GM18858 (cell line): ENCODE data around the gene OR56A3.
"Not testable (repeated sequence)": the region's sequence is repeated elsewhere in the genome, so short reads cannot be mapped to it uniquely, and the experiment has no call there.

ENCODE experiments used
- ATAC-seq: cut with Tn5 transposase; IDR thresholded peaks from one replicate; pipeline ENCODE4 v1.9.1; 2021; ENCODE audit not compliant: unreplicated experiment

The OR56A3 gene

GRCh38 chr11:5941951-5942350, at the start of gene OR56A3:
OR56A3 (plus strand) TSS chr11:5942251; CDS start chr11:5947347, 5,096 bp downstream.
- ATAC-seq = no peak

GRCh38 chr11:5892908-5893307, 49.1 kb upstream of the OR56A3 start, which contains the start of gene OR52E5:
OR52E5 (plus strand) TSS chr11:5893208; CDS start chr11:5900777, 7,569 bp downstream.
- no peak for ATAC-seq

- ATAC-seq = no peak
Measured at GRCh38 chr11:5899534-5899933, 42.5 kb upstream of the OR56A3 start.

GRCh38 chr11:5910540-5910939, 31.5 kb upstream of the OR56A3 start:
- no peak for ATAC-seq

GRCh38 chr11:5922749-5923426, 19.2 kb upstream of the OR56A3 start:
- no peak for ATAC-seq

- no peak for ATAC-seq
Measured at GRCh38 chr11:5923427-5923776, 18.6 kb upstream of the OR56A3 start.

- no peak for ATAC-seq
Measured at GRCh38 chr11:5923794-5924193, 18.3 kb upstream of the OR56A3 start.

- ATAC-seq = no peak
Measured at GRCh38 chr11:5928271-5928670, 13.8 kb upstream of the OR56A3 start.

- no peak for ATAC-seq
Measured at GRCh38 chr11:5928811-5929210, 13.2 kb upstream of the OR56A3 start.

- no peak for ATAC-seq
Measured at GRCh38 chr11:5929571-5930368, 12.3 kb upstream of the OR56A3 start.

GRCh38 chr11:5930614-5931013, 11.4 kb upstream of the OR56A3 start:
- no peak for ATAC-seq

- ATAC-seq = no peak
Measured at GRCh38 chr11:5931061-5931460, 11.0 kb upstream of the OR56A3 start.

GRCh38 chr11:5932671-5933070, 9.4 kb upstream of the OR56A3 start:
- ATAC-seq = no peak

GRCh38 chr11:5933116-5933515, 8.9 kb upstream of the OR56A3 start:
- ATAC-seq = no peak

GRCh38 chr11:5937868-5938602, 4.0 kb upstream of the OR56A3 start:
- no peak for ATAC-seq

GRCh38 chr11:5938603-5938965, 3.5 kb upstream of the OR56A3 start:
- ATAC-seq = no peak

GRCh38 chr11:5940748-5941147, 1.3 kb upstream of the OR56A3 start:
- no peak for ATAC-seq

GRCh38 chr11:5955586-5955985, 13.5 kb downstream of the OR56A3 start:
- ATAC-seq = no peak

GRCh38 chr11:5960704-5961320, 18.8 kb downstream of the OR56A3 start:
- not testable (repeated sequence) for ATAC-seq

GRCh38 chr11:5966958-5967357, 24.9 kb downstream of the OR56A3 start:
- ATAC-seq = no peak

- no peak for ATAC-seq
Measured at GRCh38 chr11:5967708-5968107, 25.7 kb downstream of the OR56A3 start.
